PC-9 (cell line): Measurements from ENCODE around the gene ACSL1. TPM values are rescaled to one million over a fixed set of nuclear protein-coding genes. Genes with fewer than 3 reads are reported as not detected.

ENCODE experiments used
- BruUV-seq: library from RNA; stranded (reverse); fragments of 400-500 nt; replicated peaks from 2 replicates; lab custom pipeline; 2021; lab: Mats Ljungman, UMichigan
- CTCF ChIA-PET: fragments of 300-600 bp; sonication (Branson Sonifier 250); formaldehyde crosslinking; loops from one replicate; lab custom pipeline; 2022; ENCODE audit warnings: antibody characterized with exemption; lab: Charles Lee
- POLR2A ChIA-PET: fragments of 300-600 bp; sonication (Branson Sonifier 250); formaldehyde crosslinking; loops from one replicate; lab custom pipeline; 2022; ENCODE audit warnings: antibody characterized with exemption; ENCODE audit not compliant: unreplicated experiment; lab: Charles Lee
- DNase-seq, 2 experiments: peaks; one replicate each; pipeline versions ENCODE4 v3.0.0 to v3.0.0-alpha.2; 2015 to 2022; ENCODE audit warnings: mixed read lengths in 1 of 2
- H2AFZ ChIP-seq: fragments of 200-600 bp; sonication (generic); 2 replicates; pipeline ENCODE4 v1.8.1; 2017; ENCODE audit warnings: antibody characterized with exemption
- H3F3A ChIP-seq: fragments of 200-600 bp; sonication (generic); 2 replicates; pipeline ENCODE4 v1.8.1; 2017; ENCODE audit warnings: antibody characterized with exemption, mild to moderate bottlenecking, low read depth; ENCODE audit not compliant: insufficient read depth
- H3K27ac ChIP-seq: fragments of 200-600 bp; sonication (generic); 2 replicates; pipeline ENCODE4 v1.6.1; 2016; ENCODE audit warnings: mixed run types
- H3K27me3 ChIP-seq: fragments of 200-600 bp; sonication (generic); 2 replicates; pipeline ENCODE4 v1.6.1; 2016; ENCODE audit warnings: low read depth, mixed run types; ENCODE audit not compliant: insufficient read depth
- H3K36me3 ChIP-seq: fragments of 200-600 bp; sonication (generic); 2 replicates; pipeline ENCODE4 v1.6.1; 2016; ENCODE audit warnings: low read depth, mixed run types
- H3K4me1 ChIP-seq: fragments of 200-600 bp; sonication (generic); replicated peaks from 2 replicates; pipeline ENCODE4 v1.6.1; 2016; ENCODE audit warnings: mixed run types; ENCODE audit not compliant: insufficient read depth
- H3K4me2 ChIP-seq: fragments of 200-600 bp; sonication (generic); 2 replicates; pipeline ENCODE4 v1.6.1; 2017; ENCODE audit warnings: mixed run types
- H3K4me3 ChIP-seq: fragments of 200-600 bp; sonication (generic); 2 replicates; pipeline ENCODE4 v1.6.1; 2016; ENCODE audit warnings: mixed run types
- H3K79me2 ChIP-seq: fragments of 200-600 bp; sonication (generic); 2 replicates; pipeline ENCODE4 v1.6.1; 2017; ENCODE audit warnings: low read depth, mixed run types
- H3K9me2 ChIP-seq: fragments of 200-600 bp; sonication (generic); 2 replicates; pipeline ENCODE4 v1.8.1; 2017; ENCODE audit warnings: mild to moderate bottlenecking; ENCODE audit not compliant: insufficient read depth
- H3K9me3 ChIP-seq: fragments of 200-600 bp; sonication (generic); 2 replicates; pipeline ENCODE4 v1.8.1; 2016; ENCODE audit warnings: low read depth; ENCODE audit not compliant: insufficient read depth
- H4K20me1 ChIP-seq: fragments of 200-600 bp; sonication (generic); 2 replicates; pipeline ENCODE4 v1.8.1; 2017; ENCODE audit not compliant: insufficient read depth
- EZH2 ChIP-seq: fragments of 200-600 bp; sonication (generic); IDR thresholded peaks from 2 replicates; pipeline ENCODE4 v1.8.0; 2017; ENCODE audit warnings: antibody characterized with exemption, low read depth
- intact Hi-C: fragments of 100-400 bp; cut with micrococcal nuclease; formaldehyde crosslinking; loops from one replicate; pipeline ENCODE4 v1.10.0; 2022; ENCODE audit not compliant: unreplicated experiment
- total RNA-seq: library from RNA; stranded (reverse); gene quantifications from 2 replicates; pipeline ENCODE4 v1.2.3, GENCODE V29; 2021
- TF ChIP-seq, protein P1 (sequence below): fragments of 200-600 bp; sonication (generic); conservative IDR thresholded peaks from 2 replicates; pipeline ENCODE4 v1.6.1; 2017; ENCODE audit warnings: mixed run types, antibody characterized with exemption, mild to moderate bottlenecking, moderate library complexity

ACSL1 gene
- total RNA-seq, 1 experiment from 2014 or later = 96.6 TPM

- DNase-seq = no peak
- Histone ChIP-seq H3K36me3 (no peaks in the 10 kb centered on the region), H3K4me2 (no peak overlapping the region), H3K79me2 (0 out of 2 replicates have a peak, but pooled peaks cover 5% of the 10 kb centered on the region), H3K9me3 (no peaks in the 10 kb centered on the region), H3K4me3 (no peak overlapping the region), H3K27ac (no peak overlapping the region), H3K9me2 (no peaks in the 10 kb centered on the region), H2AFZ (no peak overlapping the region), H4K20me1 (no peaks in the 10 kb centered on the region), H3K27me3 (no peaks in the 10 kb centered on the region), H3F3A (peaks cover 7% of the 10 kb centered on the region; the same call in 1 of the 2 replicates), H3K4me1 (peaks cover 20% of the 10 kb centered on the region)
- ChIA-PET CTCF (no interaction called here), POLR2A (no interaction called here)
- no peak for TF ChIP-seq EZH2
- TF ChIP-seq, protein P1, sequence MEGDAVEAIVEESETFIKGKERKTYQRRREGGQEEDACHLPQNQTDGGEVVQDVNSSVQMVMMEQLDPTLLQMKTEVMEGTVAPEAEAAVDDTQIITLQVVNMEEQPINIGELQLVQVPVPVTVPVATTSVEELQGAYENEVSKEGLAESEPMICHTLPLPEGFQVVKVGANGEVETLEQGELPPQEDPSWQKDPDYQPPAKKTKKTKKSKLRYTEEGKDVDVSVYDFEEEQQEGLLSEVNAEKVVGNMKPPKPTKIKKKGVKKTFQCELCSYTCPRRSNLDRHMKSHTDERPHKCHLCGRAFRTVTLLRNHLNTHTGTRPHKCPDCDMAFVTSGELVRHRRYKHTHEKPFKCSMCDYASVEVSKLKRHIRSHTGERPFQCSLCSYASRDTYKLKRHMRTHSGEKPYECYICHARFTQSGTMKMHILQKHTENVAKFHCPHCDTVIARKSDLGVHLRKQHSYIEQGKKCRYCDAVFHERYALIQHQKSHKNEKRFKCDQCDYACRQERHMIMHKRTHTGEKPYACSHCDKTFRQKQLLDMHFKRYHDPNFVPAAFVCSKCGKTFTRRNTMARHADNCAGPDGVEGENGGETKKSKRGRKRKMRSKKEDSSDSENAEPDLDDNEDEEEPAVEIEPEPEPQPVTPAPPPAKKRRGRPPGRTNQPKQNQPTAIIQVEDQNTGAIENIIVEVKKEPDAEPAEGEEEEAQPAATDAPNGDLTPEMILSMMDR = no peak
- BruUV-seq = no TSS peak
- intact Hi-C loops = no loop called here
Observed at GRCh38 chr4:184790826-184791225, 34.9 kb downstream of the ACSL1 start.

DNA sequence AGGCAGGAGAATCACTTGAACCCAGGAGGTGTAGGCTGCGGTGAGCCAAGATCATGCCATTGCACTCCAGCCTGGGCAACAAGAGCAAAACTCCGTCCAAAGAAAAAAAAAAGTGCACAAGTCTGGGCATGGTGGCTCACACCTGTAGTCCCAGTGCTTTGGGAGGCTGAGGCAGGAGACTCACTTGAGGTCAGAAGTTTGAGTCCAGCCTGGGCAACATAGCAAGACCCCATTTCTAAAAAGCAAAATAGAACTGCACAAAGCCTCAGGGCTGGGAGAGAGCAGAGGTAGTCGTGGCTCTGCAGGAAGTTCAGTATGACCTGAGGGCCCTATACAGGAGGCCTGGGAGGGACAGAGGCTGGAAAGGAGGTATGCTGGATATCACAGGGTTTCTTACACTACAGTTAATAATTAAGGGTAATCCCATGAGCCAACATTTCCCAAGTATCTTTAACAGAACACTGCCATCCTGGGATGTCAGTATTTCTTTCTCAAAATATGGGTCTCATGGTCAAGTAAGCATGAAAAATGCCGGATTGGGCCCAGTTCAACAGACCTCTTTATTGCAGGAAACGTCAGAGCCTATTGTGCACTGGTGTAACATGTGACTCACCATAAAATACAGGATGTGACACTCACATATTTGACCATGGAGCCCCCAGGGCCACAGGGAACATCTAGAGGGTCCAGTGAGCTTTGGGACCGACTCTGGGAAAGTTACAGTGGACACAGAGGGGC lies 37.8 kb downstream of the ACSL1 start:
- BruUV-seq = no TSS peak
- DNase-seq = no peak
- H3K4me1 ChIP-seq = peaks cover 10% of the 10 kb centered on the region
- no peak overlapping the region for H3K4me2 ChIP-seq
- no peaks in the 10 kb centered on the region for H3K27me3 ChIP-seq
- H3K79me2 ChIP-seq = 0 out of 2 replicates have a peak, but pooled peaks cover 5% of the 10 kb centered on the region
- no peaks in the 10 kb centered on the region for H3K9me3 ChIP-seq
- no peak overlapping the region for H3K27ac ChIP-seq
- H2AFZ ChIP-seq = no peak overlapping the region
- no peaks in the 10 kb centered on the region for H3F3A ChIP-seq
- no peaks in the 10 kb centered on the region for H3K36me3 ChIP-seq
- no peak overlapping the region for H3K4me3 ChIP-seq
- CTCF ChIA-PET = no interaction called here
- POLR2A ChIA-PET = no interaction called here
- H4K20me1 ChIP-seq = no peaks in the 10 kb centered on the region
- no peaks in the 10 kb centered on the region for H3K9me2 ChIP-seq
- intact Hi-C loops = no loop called here
- no peak for TF ChIP-seq EZH2

GRCh38 chr4:184785813-184786212 lies 40.0 kb downstream of the ACSL1 start:
- Histone ChIP-seq H3K79me2 (no peaks in the 10 kb centered on the region), H3K4me1 (no peaks in the 10 kb centered on the region), H4K20me1 (no peaks in the 10 kb centered on the region), H3K4me2 (no peak overlapping the region), H3K27me3 (no peaks in the 10 kb centered on the region), H3K9me2 (no peaks in the 10 kb centered on the region), H3K4me3 (no peak overlapping the region), H3F3A (no peaks in the 10 kb centered on the region), H3K27ac (no peak overlapping the region), H3K36me3 (no peaks in the 10 kb centered on the region), H3K9me3 (no peaks in the 10 kb centered on the region), H2AFZ (no peak overlapping the region)
- TF ChIP-seq, protein P1 = no peak
- TF ChIP-seq EZH2 = no peak
- no TSS peak for BruUV-seq
- no peak for DNase-seq
- intact Hi-C loops = no loop called here
- CTCF ChIA-PET = no interaction called here
- POLR2A ChIA-PET = no interaction called here
